Endothelial cell of umbilical vein (primary cell): Measurements from ENCODE around the gene ERCC4. TPM values are rescaled to one million over a fixed set of nuclear protein-coding genes. Genes with fewer than 3 reads are reported as not detected.

ENCODE experiments used
- BruUV-seq: library from RNA; stranded (reverse); fragments of 400-500 nt; replicated peaks from 2 replicates; lab custom pipeline; 2021; lab: Mats Ljungman, UMichigan
- CTCF ChIA-PET: fragments of 300-600, 350-600 bp; sonication (Branson Sonifier 250); formaldehyde crosslinking; loops from one replicate; lab custom pipeline; 2021; ENCODE audit warnings: antibody characterized with exemption, inconsistent platforms; lab: Charles Lee
- POLR2A ChIA-PET: fragments of 300-600, 350-600 bp; sonication (Branson Sonifier 250); formaldehyde crosslinking; loops from one replicate; lab custom pipeline; 2021; ENCODE audit warnings: antibody characterized with exemption, inconsistent platforms; lab: Charles Lee
- DNase-seq: peaks from one replicate; pipeline ENCODE4 v3.0.0-alpha.2; 2011; ENCODE audit warnings: low read depth, low spot score
- FAIRE-seq: peaks from 2 replicates; lab custom pipeline; 2011; peaks lifted over from hg19 to GRCh38; lab: Jason Lieb, UNC
- H2AFZ ChIP-seq: 2 replicates; pipeline ENCODE4 v1.6.0; 2012; ENCODE audit warnings: low read depth, low read length, control low read depth, inconsistent platforms
- H3K27ac ChIP-seq: 2 replicates; pipeline ENCODE4 v1.5.1; 2011; ENCODE audit warnings: low read depth, mild to moderate bottlenecking, control low read depth, low read length, moderate library complexity; ENCODE audit not compliant: insufficient read depth
- H3K27me3 ChIP-seq, 2 experiments: 2 replicates each; pipeline versions ENCODE4 v1.6.0 to v1.6.1; 2011; ENCODE audit warnings: low read length in 2 of 2, mixed read lengths in 1 of 2; ENCODE audit not compliant: control insufficient read depth in 2 of 2, insufficient read depth in 2 of 2
- H3K36me3 ChIP-seq, 2 experiments: 2 replicates in 1 of 2; 3 replicates in 1 of 2; pipeline ENCODE4 v1.5.1; 2011; ENCODE audit warnings: low read length in 2 of 2, mild to moderate bottlenecking in 1 of 2, moderate library complexity in 1 of 2; ENCODE audit not compliant: control insufficient read depth in 2 of 2, insufficient read depth in 2 of 2; ENCODE audit errors: extremely low read depth in 1 of 2
- H3K4me1 ChIP-seq: 3 replicates; pipeline ENCODE4 v1.5.1; 2011; ENCODE audit warnings: mild to moderate bottlenecking, low read length; ENCODE audit not compliant: control insufficient read depth, insufficient read depth; ENCODE audit errors: extremely low read depth
- H3K4me2 ChIP-seq: 2 replicates; pipeline ENCODE4 v1.6.1; 2011; ENCODE audit warnings: low read length, control low read depth, mixed read lengths; ENCODE audit not compliant: insufficient read depth
- H3K4me3 ChIP-seq, 3 experiments: fragments of 200-600 bp in 1 of 3; sonication (generic), shearing (Covaris generic) in 1 of 3; replicated peaks in 1 of 3; 2 replicates each; pipeline ENCODE4 v1.5.1; 2011 to 2016; ENCODE audit warnings: control low read depth in 3 of 3, low read length in 3 of 3, mild to moderate bottlenecking in 2 of 3, inconsistent platforms in 1 of 3, low read depth in 1 of 3, moderate library complexity in 1 of 3; ENCODE audit not compliant: insufficient read depth in 1 of 3
- H3K79me2 ChIP-seq: 2 replicates; pipeline ENCODE4 v1.6.0; 2012; ENCODE audit warnings: low read length, inconsistent platforms; ENCODE audit not compliant: control insufficient read depth, insufficient read depth
- H3K9ac ChIP-seq: replicated peaks from 2 replicates; pipeline ENCODE3; 2011; ENCODE audit warnings: low read length, control low read depth; ENCODE audit not compliant: insufficient read depth; ENCODE audit errors: extremely low read depth
- H3K9me1 ChIP-seq: replicated peaks from 3 replicates; pipeline ENCODE4 v1.6.0; 2011; ENCODE audit warnings: mild to moderate bottlenecking, low read length; ENCODE audit not compliant: control insufficient read depth, insufficient read depth; ENCODE audit errors: extremely low read depth
- H3K9me3 ChIP-seq: replicated peaks from 2 replicates; pipeline ENCODE4 v1.5.1; 2012; ENCODE audit warnings: low read length, inconsistent platforms; ENCODE audit not compliant: control insufficient read depth, insufficient read depth
- H4K20me1 ChIP-seq: replicated peaks from 2 replicates; pipeline ENCODE3; 2011; ENCODE audit warnings: mild to moderate bottlenecking, low read length; ENCODE audit not compliant: control insufficient read depth, insufficient read depth; ENCODE audit errors: extremely low read depth
- CTCF ChIP-seq, 2 donors: IDR thresholded peaks; 1 replicate in 1 of 2; 2 replicates in 1 of 2; pipeline ENCODE4 v1.5.1; 2011; ENCODE audit warnings: low read length in 2 of 2, mild to moderate bottlenecking in 2 of 2, moderate library complexity in 2 of 2, control low read depth in 1 of 2, inconsistent platforms in 1 of 2, low read depth in 1 of 2; ENCODE audit not compliant: insufficient read depth in 1 of 2; ENCODE audit errors: extremely low read depth in 1 of 2
- EZH2 ChIP-seq: IDR thresholded peaks from 2 replicates; pipeline ENCODE4 v1.6.1; 2012; ENCODE audit warnings: borderline replicate concordance, low read depth, mild to moderate bottlenecking, moderate library complexity, low read length, inconsistent platforms; ENCODE audit not compliant: severe bottlenecking
- FOS ChIP-seq: IDR thresholded peaks from 2 replicates; pipeline ENCODE4 v1.6.1; 2011; ENCODE audit warnings: mild to moderate bottlenecking, low read length, moderate library complexity, borderline replicate concordance; ENCODE audit not compliant: insufficient read depth
- GATA2 ChIP-seq: IDR thresholded peaks from 2 replicates; pipeline ENCODE4 v1.7.0; 2011; ENCODE audit warnings: low read depth, mild to moderate bottlenecking, moderate library complexity, mixed read lengths, low read length; ENCODE audit not compliant: insufficient read length, insufficient read depth
- JUN ChIP-seq: IDR thresholded peaks from 2 replicates; pipeline ENCODE4 v1.6.1; 2011; ENCODE audit warnings: borderline replicate concordance, low read depth; ENCODE audit not compliant: insufficient read length, insufficient read depth
- MAX ChIP-seq: IDR thresholded peaks from 2 replicates; pipeline ENCODE4 v1.6.1; 2011; ENCODE audit not compliant: insufficient read depth, insufficient read length
- MYC ChIP-seq: IDR thresholded peaks from one replicate; pipeline ENCODE4 v1.6.1; 2011; ENCODE audit warnings: mild to moderate bottlenecking, low read depth, low read length
- POLR2A ChIP-seq: IDR thresholded peaks from 2 replicates; pipeline ENCODE4 v1.6.1; 2012; ENCODE audit warnings: low read depth, mild to moderate bottlenecking, control low read depth, low read length
- POLR2AphosphoS5 ChIP-seq: IDR thresholded peaks from 2 replicates; pipeline ENCODE4 v1.6.1; 2012; ENCODE audit warnings: low read depth, mild to moderate bottlenecking, control low read depth, low read length, moderate library complexity; ENCODE audit not compliant: insufficient read depth
- dilution Hi-C: fragments of 300-500 bp; cut with MboI; formaldehyde crosslinking; loops from one replicate; pipeline ENCODE4 v1.15.0; 2019; ENCODE audit warnings: low sequenced_read_pairs; ENCODE audit not compliant: extremely low pct_ligation_motif_present
- intact Hi-C: fragments of 100-400 bp; cut with micrococcal nuclease; formaldehyde crosslinking; loops from one replicate; pipeline ENCODE4 v1.10.0; 2022
- polyA plus RNA-seq, 4 experiments: library from polyadenylated mRNA; depleted of rRNA in 3 of 4; stranded (reverse) in 3 of 4; unstranded in 1 of 4; fragments of >200 nt; gene quantifications; 2 replicates each; pipeline versions ENCODE4 v1.2.1 to v1.2.3, GENCODE V29; 2011 to 2012; ENCODE audit warnings: missing spikeins in 1 of 4
- total RNA-seq: library from RNA; stranded (reverse); gene quantifications from 2 replicates; pipeline ENCODE4 v1.2.3, GENCODE V29; 2021

Gene ERCC4
- total and polyA plus RNA-seq, 2 donors (not counting 3 experiments of a cell fraction or from before 2014, with no cell fraction given): 4.9 to 17.1 TPM

- intact Hi-C loops: no loop called here
- CTCF ChIA-PET: interaction anchor here (1.6 kb wide), 1 partner anchor 95 kb away, joined by 5 read pairs; no protein-coding TSS in a partner anchor
- no peak for FAIRE-seq
Observed at GRCh38 chr16:13962232-13962631, 42.3 kb downstream of the ERCC4 start.

GRCh38 chr16:13968835-13969234 lies 48.9 kb downstream of the ERCC4 start:
- no peak overlapping the region for H3K9ac ChIP-seq
- H3K4me1 ChIP-seq: no peaks in the 10 kb centered on the region
- H4K20me1 ChIP-seq: no peaks in the 10 kb centered on the region
- H3K4me3 ChIP-seq: no peak overlapping the region
- no peaks in the 10 kb centered on the region for H3K9me1 ChIP-seq
- no peaks in the 10 kb centered on the region for H3K36me3 ChIP-seq
- no peaks in the 10 kb centered on the region for H3K9me3 ChIP-seq
- H3K27me3 ChIP-seq: peaks cover 0 to 3% of the 10 kb centered on the region in 2 experiments
- no peaks in the 10 kb centered on the region for H3K79me2 ChIP-seq
- no peak overlapping the region for H3K4me2 ChIP-seq
- H2AFZ ChIP-seq: no peak overlapping the region
- intact Hi-C loops: no loop called here
- FAIRE-seq (no peak), DNase-seq (peak; percentile 14)
- BruUV-seq: no TSS peak
- no peak for TF ChIP-seq JUN
- TF ChIP-seq EZH2: no peak
- no peak for TF ChIP-seq MAX
- no peak for TF ChIP-seq FOS
- no peak for TF ChIP-seq GATA2
- TF ChIP-seq MYC: no peak
- TF ChIP-seq CTCF (IDR thresholded peaks at IDR 0.05; ENCODE audit: extremely low read depth in 1 of 2, insufficient read depth in 1 of 2, low read depth in 1 of 2, low read length in 2 of 2): no peak
- no peak for TF ChIP-seq POLR2A
- TF ChIP-seq POLR2AphosphoS5: no peak
- dilution Hi-C loops: no loop called here
- ChIA-PET CTCF (interaction anchor here (0.6 to 1.9 kb wide), 10 partner anchors 23 to 333 kb away, joined by 3 to 9 read pairs (median 3); no protein-coding TSS in a partner anchor), POLR2A (no interaction called here)
- no peak overlapping the region for H3K27ac ChIP-seq

More at GRCh38 chr16:13962232-13962631, 42.3 kb downstream of the ERCC4 start:
- Histone ChIP-seq H3K27me3 (no peaks in the 10 kb centered on the region), H3K4me2 (no peak overlapping the region), H3K79me2 (no peaks in the 10 kb centered on the region), H3K36me3 (no peaks in the 10 kb centered on the region), H2AFZ (no peak overlapping the region), H3K9ac (no peak overlapping the region), H4K20me1 (no peaks in the 10 kb centered on the region), H3K4me3 (no peak overlapping the region), H3K9me3 (no peaks in the 10 kb centered on the region), H3K27ac (no peak overlapping the region), H3K9me1 (no peaks in the 10 kb centered on the region), H3K4me1 (peaks cover 11% of the 10 kb centered on the region)
- TF ChIP-seq MAX (no peak), GATA2 (no peak), POLR2A (no peak), FOS (no peak)
- BruUV-seq: no TSS peak
- no peak for DNase-seq
- dilution Hi-C loops: no loop called here
- POLR2A ChIA-PET: interaction anchor here (0.6 kb wide), 1 partner anchor 1196 kb away, joined by 4 read pairs; no protein-coding TSS in a partner anchor
